B cell (primary cell): ENCODE measurements around the gene ZNF524. TPM values are rescaled to one million over a fixed set of nuclear protein-coding genes. Genes with fewer than 3 reads are reported as not detected.
A peak's percentile ranks its signal among the peaks of the same experiment; 100 is the strongest.

ENCODE experiments used
- ATAC-seq: fragments of 200-7000 bp; cut with Tn5 transposase; one replicate; pipeline ENCODE4 v1.10.0; 2021; ENCODE audit warnings: low read depth, mild to moderate bottlenecking, moderate number of reproducible peaks, moderate library complexity
- CTCF ChIA-PET: fragments of 350-600 bp; sonication (Branson Sonifier 250); formaldehyde crosslinking; loops from one replicate; lab custom pipeline; 2021; ENCODE audit warnings: antibody characterized with exemption, inconsistent platforms; lab: Charles Lee
- POLR2A ChIA-PET: fragments of 350-600 bp; sonication (Branson Sonifier 250); formaldehyde crosslinking; loops from one replicate; lab custom pipeline; 2021; ENCODE audit warnings: antibody characterized with exemption; lab: Charles Lee
- DNase-seq: peaks from one replicate; pipeline ENCODE4 v3.0.0; 2013
- H2AFZ ChIP-seq: 2 replicates; pipeline ENCODE4 v1.6.1; 2012; ENCODE audit warnings: mild to moderate bottlenecking, low read depth, low read length; ENCODE audit not compliant: insufficient read depth, poor library complexity, severe bottlenecking
- H3K27ac ChIP-seq, 2 donors: 1 replicate in 1 of 2; 2 replicates in 1 of 2; pipeline ENCODE4 v1.5.1; 2012 to 2013; ENCODE audit warnings: low read length in 2 of 2, mild to moderate bottlenecking in 2 of 2, moderate library complexity in 1 of 2
- H3K27me3 ChIP-seq, 4 experiments: fragments of 200-600 bp in 1 of 4; sonication (generic) in 1 of 4; replicated peaks in 1 of 4; 1 replicate in 2 of 4; 2 replicates in 2 of 4; pipeline versions ENCODE4 v1.6.1 to v1.7.0; 2013 to 2016; ENCODE audit warnings: low read length in 3 of 4, mild to moderate bottlenecking in 2 of 4, mixed read lengths in 1 of 4, moderate library complexity in 1 of 4; ENCODE audit not compliant: insufficient read depth in 4 of 4, control insufficient read depth in 3 of 4; ENCODE audit errors: control extremely low read depth in 1 of 4
- H3K36me3 ChIP-seq, 2 experiments: replicated peaks in 1 of 2; 1 replicate in 1 of 2; 2 replicates in 1 of 2; pipeline versions ENCODE4 v1.6.1 to v1.7.1; 2013; ENCODE audit warnings: low read length in 1 of 2; ENCODE audit not compliant: insufficient read depth in 2 of 2, control insufficient read depth in 1 of 2; ENCODE audit errors: control extremely low read depth in 1 of 2, extremely low read depth in 1 of 2
- H3K4me1 ChIP-seq, 2 donors: fragments of 200-600 bp in 1 of 2; sonication (generic) in 1 of 2; 1 replicate in 1 of 2; 2 replicates in 1 of 2; pipeline versions ENCODE4 v1.5.1 to v1.6.1; 2013 to 2017; ENCODE audit warnings: low read length in 2 of 2; ENCODE audit not compliant: control insufficient read depth in 2 of 2, insufficient read depth in 2 of 2
- H3K4me2 ChIP-seq: replicated peaks from 2 replicates; pipeline ENCODE3; 2012; ENCODE audit warnings: mild to moderate bottlenecking, low read depth, low read length; ENCODE audit not compliant: poor library complexity, severe bottlenecking
- H3K4me3 ChIP-seq, 5 experiments: fragments of 200-600 bp in 1 of 5; sonication (generic) in 1 of 5; 1 replicate in 3 of 5; 2 replicates in 2 of 5; pipeline versions ENCODE4 v1.5.1 to v1.7.0; 2011 to 2016; ENCODE audit warnings: low read length in 4 of 5, mild to moderate bottlenecking in 4 of 5, low read depth in 2 of 5, control low read depth in 1 of 5, moderate library complexity in 1 of 5; ENCODE audit not compliant: insufficient read depth in 1 of 5; ENCODE audit errors: control extremely low read depth in 1 of 5, extremely low read depth in 1 of 5
- H3K79me2 ChIP-seq: fragments of 200-600 bp; sonication (generic); one replicate; pipeline ENCODE4 v1.6.0; 2016; ENCODE audit warnings: low read length; ENCODE audit not compliant: control insufficient read depth, insufficient read depth
- H3K9ac ChIP-seq: fragments of 200-600 bp; sonication (generic); 2 replicates; pipeline ENCODE4 v1.6.1; 2017; ENCODE audit warnings: mild to moderate bottlenecking, low read length, moderate library complexity
- H3K9me3 ChIP-seq, 3 donors: one replicate each; pipeline versions ENCODE4 v1.6.1 to v1.7.1; 2013; ENCODE audit warnings: low read length in 2 of 3; ENCODE audit not compliant: control insufficient read depth in 2 of 3, insufficient read depth in 1 of 3; ENCODE audit errors: control extremely low read depth in 1 of 3
- H4K20me1 ChIP-seq: 2 replicates; pipeline ENCODE4 v1.6.0; 2012; ENCODE audit warnings: mild to moderate bottlenecking, low read length; ENCODE audit not compliant: insufficient read depth, control insufficient read depth, poor library complexity, severe bottlenecking
- H3K27ac Mint-ChIP-seq: one replicate; pipeline ENCODE4 v1.8.0; 2021; ENCODE audit warnings: mixed read lengths
- H3K27me3 Mint-ChIP-seq: one replicate; pipeline ENCODE4 v1.8.0; 2021; ENCODE audit warnings: mixed read lengths
- H3K4me1 Mint-ChIP-seq: one replicate; pipeline ENCODE4 v1.8.0; 2021; ENCODE audit warnings: mixed read lengths
- H3K4me3 Mint-ChIP-seq: one replicate; pipeline ENCODE4 v1.8.0; 2021; ENCODE audit warnings: mixed read lengths
- H3K9me3 Mint-ChIP-seq: one replicate; pipeline ENCODE4 v1.8.0; 2022; ENCODE audit warnings: mixed read lengths; ENCODE audit not compliant: insufficient read depth
- CTCF ChIP-seq: fragments of 200-600 bp; IDR thresholded peaks from one replicate; pipeline ENCODE4 v1.8.0; 2022; ENCODE audit warnings: antibody characterized with exemption, mild to moderate bottlenecking
- EZH2 ChIP-seq: IDR thresholded peaks from 2 replicates; pipeline ENCODE4 v1.6.1; 2012; ENCODE audit warnings: borderline replicate concordance, low read depth, mild to moderate bottlenecking, moderate library complexity, low read length; ENCODE audit not compliant: insufficient read depth, poor library complexity, severe bottlenecking
- WGBS: methylation state at CpG from one replicate; pipeline ENCODE4 v1.1.5; 2013; ENCODE audit warnings: missing lambda C conversion rate; ENCODE audit not compliant: insufficient coverage; 5-methylcytosine and 5-hydroxymethylcytosine counted together
- intact Hi-C: fragments of 100-400 bp; cut with micrococcal nuclease; formaldehyde crosslinking; loops from one replicate; pipeline ENCODE4 v1.10.0; 2022
- polyA plus RNA-seq: library from polyadenylated mRNA; depleted of rRNA; stranded (reverse); fragments of >200 nt; gene quantifications from 2 replicates; pipeline ENCODE4 v1.2.3, GENCODE V29; 2012
- total RNA-seq, 2 donors: library from RNA; stranded (reverse); fragments of 120-200 nt in 1 of 2; gene quantifications; 1 replicate in 1 of 2; 2 replicates in 1 of 2; pipeline versions ENCODE4 v1.2.3 to v1.2.4, GENCODE V29; 2013 to 2022

ZNF524 gene
- total and polyA plus RNA-seq, 2 donors (not counting 1 experiment from before 2014, with no cell fraction given), result 23.8 to 27.4 TPM

DNA sequence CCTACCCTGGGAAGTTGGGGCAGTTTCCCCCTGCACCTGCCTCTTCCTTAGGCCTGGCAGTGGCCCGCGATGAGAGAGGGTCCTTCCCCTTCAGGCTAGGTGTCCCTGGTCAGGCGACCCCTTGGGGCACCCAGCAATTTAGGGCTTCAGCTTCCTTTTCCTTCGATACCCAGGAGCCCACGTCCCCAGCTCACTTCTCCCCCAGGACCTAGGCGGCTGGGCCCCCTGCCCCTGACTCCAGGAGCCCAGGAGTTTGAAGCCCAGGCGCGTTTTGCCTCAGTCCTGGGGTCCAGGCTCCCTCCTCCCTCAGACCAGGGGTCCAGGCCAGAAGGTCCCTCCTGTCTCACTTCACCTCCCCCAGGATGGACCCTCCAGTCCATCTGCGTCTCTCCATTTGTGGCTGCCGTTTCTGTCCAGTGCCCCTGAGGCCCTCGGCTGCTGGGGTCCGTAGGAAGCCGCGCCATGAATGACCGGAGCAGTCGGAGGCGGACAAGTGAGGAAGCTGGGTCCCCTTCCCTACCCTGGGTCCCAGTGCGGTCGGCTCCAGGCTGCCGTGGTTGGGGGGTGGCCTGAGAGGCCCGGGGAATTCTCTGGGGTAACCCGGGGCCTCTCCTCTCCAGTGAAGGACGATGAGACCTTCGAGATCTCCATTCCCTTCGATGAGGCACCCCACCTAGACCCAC is 48.6 kb downstream of the ZNF524 start:
- peak overlapping the region; percentile 22 to 96 (median 90) for H3K4me3 ChIP-seq
- POLR2A ChIA-PET, result interaction anchor here (0.9 to 2.0 kb wide), 4 partner anchors 9 to 187 kb away, joined by 3 to 8 read pairs (median 4); partner anchors contain the start of gene ISOC2

More for the DNA sequence above, 48.6 kb downstream of the ZNF524 start:
- 17% methylated on average over 21 of the region's 25 CpGs for whole genome bisulfite sequencing
- Mint-ChIP-seq H3K9me3 (no peaks in the 10 kb centered on the region), H3K27me3 (no peaks in the 10 kb centered on the region), H3K4me3 (peak overlapping the region; percentile 83), H3K4me1 (peaks cover 56% of the 10 kb centered on the region), H3K27ac (peak overlapping the region; percentile 86)
- no peaks in the 10 kb centered on the region for H3K27me3 ChIP-seq
- H3K9ac ChIP-seq, result peak overlapping the region; percentile 85
- no peak for TF ChIP-seq EZH2
- no peak for TF ChIP-seq CTCF
- intact Hi-C loops, result no loop called here
- DNase-seq (peak; percentile 39), ATAC-seq (no peak)
- peaks cover 38 to 55% of the 10 kb centered on the region in 2 donors for H3K4me1 ChIP-seq
- H3K4me2 ChIP-seq, result peak overlapping the region; percentile 86
- H3K9me3 ChIP-seq, result no peaks in the 10 kb centered on the region
- peaks cover 0 to 38% of the 10 kb centered on the region in 2 experiments for H3K36me3 ChIP-seq
- peak overlapping the region; percentile 84 for H2AFZ ChIP-seq
- peaks cover 47% of the 10 kb centered on the region for H3K79me2 ChIP-seq
- peak overlapping the region; percentile 65 to 79 for H3K27ac ChIP-seq
- CTCF ChIA-PET, result interaction anchor here (7.2 kb wide), 1 partner anchor 13 kb away, joined by 131 read pairs; no protein-coding TSS in a partner anchor
- peaks cover 18% of the 10 kb centered on the region for H4K20me1 ChIP-seq
